HG02885 (cell line): Measurements from ENCODE around the gene GPA33.

Experiments
- ATAC-seq: cut with Tn5 transposase; IDR thresholded peaks from one replicate; pipeline ENCODE4 v1.9.1; 2021; ENCODE audit warnings: mild to moderate bottlenecking; ENCODE audit not compliant: unreplicated experiment, poor library complexity

Gene GPA33

DNA sequence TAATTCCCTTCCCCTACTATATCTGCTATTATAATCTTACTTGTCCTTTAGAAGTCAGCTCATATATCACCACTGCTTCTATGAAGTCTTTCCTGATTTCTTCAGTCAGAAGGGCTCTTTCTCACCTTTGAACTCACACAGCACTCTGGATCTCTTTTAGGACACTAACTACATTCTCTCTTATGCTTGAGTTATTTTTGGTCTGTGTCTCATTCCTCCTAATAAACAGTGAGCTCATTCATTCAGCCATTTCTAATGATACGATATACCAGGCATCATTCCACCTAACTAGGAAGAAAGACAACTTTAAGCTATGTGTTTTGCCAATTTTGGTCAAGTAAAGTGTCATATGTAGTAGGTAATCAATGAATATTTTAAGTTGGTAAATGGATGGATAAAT lies 2.5 kb upstream of the GPA33 start:
- no peak for ATAC-seq

DNA sequence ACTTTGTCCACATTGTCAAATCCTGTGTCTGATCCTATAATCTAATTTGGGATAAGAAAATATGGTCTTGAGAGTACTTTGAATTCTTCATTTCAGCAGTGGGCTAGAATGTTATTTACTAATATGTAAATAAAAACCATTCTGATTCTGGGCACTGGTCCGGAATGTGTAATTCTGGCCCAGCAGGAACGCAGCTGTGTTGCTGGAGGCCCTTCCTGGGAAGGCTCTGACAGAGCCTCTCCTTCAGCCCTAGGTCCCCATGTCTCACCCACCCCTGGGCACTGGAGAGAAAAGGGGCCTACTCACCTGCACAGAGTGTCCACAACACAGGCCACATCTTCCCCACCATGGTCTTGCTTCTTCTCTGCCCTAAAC lies 251 bp downstream of the GPA33 start:
- ATAC-seq = no peak

DNA sequence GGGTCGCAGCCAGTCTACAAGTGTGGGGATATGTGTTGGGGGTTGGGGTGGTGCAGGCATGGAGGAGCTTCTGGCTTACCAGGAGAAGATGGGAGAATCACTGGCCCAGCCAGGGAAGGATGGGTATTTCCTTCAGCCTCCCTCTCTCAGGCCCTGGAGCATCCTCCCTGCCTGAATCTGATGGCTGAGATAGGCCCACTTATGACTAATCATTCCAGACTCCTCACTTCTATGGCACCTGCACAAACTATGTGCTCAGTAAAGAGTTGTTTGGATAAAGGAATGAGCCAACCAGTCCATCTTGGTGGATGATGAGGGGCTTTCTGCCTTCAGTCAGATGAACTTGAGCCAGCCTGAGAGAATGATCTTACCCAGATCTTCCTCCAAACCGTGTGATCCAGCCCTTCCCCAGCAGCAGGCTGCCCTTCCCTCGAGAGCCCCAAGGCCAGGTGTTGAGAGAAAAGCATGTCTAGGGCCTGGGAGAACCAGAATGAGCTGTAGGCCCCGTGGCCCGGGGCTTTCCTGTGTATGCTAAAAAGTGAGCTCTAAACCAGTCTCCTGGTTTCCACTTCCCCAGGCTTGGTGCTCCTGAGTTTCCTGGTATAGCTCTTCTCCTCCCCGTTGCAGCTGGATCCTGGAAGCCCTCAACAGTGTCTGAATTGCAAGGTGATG lies 1.3 kb downstream of the GPA33 start:
- no peak for ATAC-seq

DNA sequence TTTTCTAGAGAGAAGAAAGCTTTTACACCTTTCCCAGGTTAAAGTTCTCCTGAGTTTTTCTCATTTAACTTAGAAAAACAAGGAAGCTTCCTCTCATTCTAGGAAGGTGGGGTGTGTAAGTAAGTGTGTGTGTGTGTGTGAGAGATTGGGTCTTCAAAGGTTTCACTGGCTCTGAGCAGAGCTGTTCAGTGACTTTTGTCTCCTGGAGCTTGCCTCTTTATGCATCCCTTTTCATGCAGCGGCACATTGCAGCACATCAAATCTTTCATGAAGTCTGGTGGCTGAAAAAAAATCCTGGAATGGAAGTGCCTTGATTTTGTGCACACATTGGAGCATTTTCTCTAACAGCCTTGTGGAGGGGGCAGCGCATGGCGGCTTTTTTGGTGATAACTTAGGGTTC lies 3.4 kb downstream of the GPA33 start:
- ATAC-seq = no peak

DNA sequence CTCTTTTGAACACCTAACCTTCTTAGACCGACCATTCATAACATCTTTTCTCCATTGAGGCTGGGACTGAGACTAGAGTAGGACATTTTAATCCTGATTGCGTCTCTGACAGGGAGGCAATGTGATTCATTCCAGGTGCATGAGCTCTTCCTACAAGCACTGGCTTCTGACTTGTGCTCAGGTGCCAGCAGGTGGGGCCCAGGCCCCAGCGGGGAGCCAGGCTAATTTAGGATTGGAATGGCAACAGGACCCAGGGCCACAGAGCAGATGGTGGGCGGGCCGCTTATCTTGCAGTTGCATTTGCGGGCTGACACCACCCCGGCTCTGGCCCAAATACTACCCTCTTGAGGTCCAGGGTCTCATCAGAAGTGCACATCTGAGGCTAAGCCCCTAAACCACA lies 4.1 kb downstream of the GPA33 start:
- ATAC-seq = no peak

DNA sequence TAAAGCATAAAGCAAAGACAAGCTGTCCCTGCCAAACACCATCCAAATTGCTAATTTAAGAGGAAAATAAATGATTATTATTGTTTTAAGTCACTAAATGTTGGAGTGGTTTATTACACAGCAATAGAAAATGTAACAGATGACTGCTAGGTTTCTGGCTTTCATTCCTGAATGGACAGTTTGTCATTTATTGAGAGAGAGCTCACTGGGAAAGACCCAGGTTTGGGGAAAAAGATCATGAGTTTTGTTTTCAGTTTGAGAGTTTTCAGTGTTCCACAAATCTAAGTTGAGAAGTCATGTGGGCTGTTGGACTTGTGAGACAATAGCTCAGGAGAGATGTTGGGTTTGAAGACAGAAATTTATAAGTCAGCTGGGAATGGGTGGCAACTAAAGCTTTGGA lies 5.4 kb downstream of the GPA33 start:
- ATAC-seq = no peak

DNA sequence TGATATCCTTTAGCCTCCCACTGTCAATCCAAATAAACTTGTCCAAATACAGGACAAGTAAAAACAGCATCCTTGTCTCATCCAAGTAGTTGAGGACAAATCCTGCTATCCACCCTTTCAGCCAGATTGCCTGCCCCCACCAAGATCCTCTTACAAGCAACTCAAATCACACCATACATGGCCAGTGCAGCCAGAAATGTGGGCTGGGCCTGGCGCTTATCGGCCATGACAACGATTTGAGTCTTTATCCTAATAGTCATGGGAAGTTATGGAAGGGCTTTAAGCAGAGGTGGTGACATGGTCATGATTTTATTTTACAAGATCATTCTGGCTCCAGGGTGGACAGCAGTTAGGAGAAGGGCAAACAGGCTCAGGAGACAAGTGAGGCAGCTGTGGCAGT lies 6.3 kb downstream of the GPA33 start:
- ATAC-seq = no peak

DNA sequence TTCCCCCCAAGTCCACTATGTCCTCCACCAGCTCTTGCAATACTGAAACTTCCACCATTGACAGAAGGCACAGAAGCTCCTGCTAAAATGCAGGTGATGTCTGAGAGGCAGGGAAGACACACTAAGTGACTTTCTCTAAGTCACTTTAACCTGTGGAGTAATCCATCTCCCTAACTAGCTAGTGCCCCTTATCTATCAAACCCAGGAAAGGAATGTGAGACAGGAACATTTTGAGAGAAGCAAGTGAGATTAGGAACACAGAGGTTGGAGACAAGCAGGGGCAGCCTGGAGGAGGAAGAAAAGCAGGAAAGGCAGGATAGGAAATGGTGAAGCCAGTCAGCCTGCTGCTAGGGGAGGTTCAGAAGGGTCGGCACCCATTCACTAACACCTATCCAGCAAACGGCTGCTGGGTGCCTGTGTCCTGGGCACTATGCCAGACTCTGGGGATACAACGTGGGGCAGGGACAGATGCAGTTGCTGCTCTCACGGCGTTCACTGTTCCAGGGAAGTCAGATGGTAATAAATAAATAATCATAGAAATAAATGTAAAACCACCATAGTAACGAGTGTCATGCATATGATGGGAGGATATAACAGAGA lies 7.0 kb downstream of the GPA33 start:
- no peak for ATAC-seq

DNA sequence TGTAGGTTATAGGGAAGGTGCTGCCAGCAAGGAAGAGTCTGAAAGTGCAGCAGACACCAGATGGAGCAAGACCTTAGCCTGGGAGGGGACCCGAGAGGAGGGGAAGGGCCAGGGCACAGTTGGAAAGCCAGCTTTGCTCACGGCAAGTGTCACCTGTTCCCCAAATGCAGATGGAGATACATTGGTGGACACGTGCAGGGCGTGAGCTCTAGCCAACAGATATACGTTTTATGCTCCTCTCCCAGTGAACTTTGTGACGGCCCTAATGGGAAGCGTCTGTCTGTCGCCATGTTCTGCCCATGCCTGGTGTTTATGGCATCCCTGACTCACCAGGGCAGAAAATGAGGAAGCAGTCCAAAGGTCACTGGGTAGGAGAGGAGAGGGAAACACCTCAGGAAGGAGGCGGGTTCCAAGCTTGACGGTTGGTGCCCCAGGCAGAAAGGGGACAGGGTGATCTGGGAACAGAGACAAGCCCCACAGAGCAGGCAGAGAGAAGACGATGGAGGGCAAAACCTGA lies 7.6 kb downstream of the GPA33 start:
- ATAC-seq = no peak

DNA sequence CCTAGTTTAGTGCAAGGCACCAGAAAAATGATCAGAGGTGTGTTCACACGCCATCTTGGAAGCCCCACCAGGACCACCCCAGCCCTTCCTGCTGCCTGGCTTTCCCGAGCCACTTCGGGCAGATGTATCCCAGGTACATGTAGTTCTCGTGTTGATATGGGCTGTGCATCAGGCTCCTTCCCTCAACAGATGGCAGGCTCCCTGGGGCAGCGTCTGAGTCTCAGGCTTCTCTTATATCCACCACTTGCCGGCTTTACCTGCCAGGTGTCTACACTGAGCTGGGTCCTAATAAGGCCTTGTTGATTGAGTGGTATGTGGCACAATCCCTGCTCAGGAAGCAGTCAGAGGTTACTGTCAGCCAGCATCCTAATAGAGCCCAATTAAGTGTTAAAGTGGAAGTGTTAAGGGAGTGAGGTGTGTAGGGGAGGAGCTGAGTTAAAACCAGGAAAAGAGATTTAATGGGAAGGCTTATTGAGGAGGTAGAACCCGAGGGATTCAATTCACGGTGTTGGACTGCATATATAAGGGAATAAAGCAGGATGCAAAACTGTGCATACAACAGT lies 8.5 kb downstream of the GPA33 start:
- no peak for ATAC-seq

DNA sequence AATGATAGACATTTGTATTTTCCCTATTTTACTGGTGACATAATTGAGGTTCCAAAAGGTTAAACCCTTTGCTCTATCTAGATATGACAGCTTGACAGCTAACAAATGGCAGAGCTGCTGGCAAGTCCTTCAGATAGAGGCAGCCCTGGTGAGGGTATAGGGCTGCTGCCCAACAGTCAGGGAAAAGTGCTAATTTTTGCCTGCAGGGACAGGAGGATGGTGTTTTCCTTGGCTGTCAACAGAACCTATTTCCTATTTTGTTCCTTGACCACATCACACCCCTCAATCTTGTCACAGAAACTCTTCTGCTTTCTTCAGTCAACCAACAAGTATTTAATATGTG lies 12.3 kb downstream of the GPA33 start:
- no peak for ATAC-seq

DNA sequence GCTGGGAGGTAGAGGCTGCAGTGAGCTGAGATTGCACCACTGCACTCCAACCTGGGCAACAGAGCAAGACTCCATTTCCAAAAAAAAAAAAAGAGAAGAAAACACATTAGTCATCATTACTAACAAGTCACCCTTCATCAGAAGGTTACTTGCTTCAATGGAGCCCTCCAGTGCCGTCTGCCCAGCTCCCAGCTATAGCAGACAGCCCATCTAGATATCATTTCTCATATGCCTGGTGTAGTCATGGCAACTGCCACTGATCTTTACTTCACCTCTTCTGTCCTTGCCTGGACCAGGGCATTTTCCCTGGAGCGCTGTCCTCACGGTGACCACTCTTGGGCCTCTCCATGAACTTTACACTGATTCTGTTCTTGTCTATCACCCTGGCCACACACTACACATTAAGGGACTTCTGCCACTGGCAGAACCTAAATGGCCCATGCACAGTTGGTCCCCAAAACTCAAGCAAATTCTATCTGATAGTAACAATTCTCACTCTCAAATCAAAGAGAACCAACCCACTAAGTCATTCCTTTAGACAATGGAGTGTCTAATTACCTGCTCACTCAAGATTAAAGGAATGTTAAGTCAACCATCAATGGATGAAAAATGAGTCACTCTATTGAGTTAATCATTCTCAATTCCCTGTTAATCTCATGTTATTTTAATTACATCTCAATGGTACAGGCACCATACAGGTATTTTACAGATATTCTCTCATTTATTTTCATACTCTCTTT lies 12.9 kb downstream of the GPA33 start:
- ATAC-seq = no peak

DNA sequence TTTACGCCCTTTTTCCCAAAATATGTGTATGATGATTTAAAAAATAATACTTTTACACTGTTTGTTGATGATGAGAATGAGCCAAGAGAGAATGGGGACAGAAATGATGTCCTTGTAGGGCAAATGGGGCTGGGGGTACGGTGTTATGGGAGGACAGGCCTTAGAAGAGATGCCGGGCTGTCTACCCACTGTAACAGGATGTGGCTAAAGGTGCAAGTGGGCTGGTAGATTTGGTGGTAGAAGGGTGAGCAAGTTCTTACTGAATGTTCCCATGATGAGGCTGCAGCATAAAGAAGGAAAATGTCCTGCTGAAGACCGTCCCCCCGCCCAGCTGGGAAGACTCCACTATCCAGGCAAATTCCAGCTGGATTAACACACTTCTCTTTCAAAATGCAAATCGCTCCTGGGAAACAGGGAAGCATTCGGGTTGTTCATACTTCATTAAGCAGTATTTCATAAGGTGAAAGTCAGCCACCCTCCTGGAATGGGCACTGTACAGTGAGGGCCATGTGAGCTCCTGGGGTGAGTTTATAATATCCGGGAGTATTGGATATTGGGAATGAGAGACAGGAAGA lies 14.0 kb downstream of the GPA33 start:
- ATAC-seq = no peak

DNA sequence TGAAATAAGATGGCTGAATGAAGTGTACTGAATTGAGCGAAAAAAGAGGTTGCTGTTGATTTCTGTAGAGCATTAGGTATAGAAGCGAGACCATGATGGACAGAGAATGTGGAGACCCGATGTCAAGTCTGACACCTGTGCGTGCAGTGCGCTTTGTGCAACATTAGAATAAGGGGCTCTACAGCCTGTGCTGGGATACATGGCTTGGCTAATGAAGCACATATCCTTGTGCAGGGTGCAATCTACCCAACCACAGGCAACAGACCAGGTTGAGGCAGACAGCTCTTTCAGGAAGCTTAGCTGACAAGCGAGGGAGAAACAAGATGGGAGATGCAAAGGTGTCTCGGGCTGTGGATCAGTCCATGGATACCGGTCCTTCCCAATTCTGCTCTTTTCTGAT lies 18.9 kb downstream of the GPA33 start:
- ATAC-seq = no peak

DNA sequence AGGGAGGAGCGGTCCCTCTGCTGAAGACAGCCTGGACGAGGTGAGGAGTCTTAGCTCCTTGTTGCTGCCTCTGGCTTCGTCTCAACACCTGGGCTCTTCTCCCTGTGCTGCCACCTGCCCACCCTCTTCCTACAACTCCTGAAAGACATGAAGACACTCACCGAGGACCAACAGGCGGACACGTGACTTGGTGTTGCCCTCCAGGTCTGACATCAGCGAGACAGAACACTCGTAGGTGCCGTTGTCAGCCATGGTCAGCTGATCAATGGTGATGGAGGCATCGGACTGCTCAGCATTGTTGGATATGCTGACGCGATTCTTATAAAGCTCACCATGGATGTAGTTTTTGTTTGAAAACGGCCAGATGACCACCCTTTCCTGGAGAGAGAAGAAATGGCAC lies 21.4 kb downstream of the GPA33 start:
- ATAC-seq = no peak

DNA sequence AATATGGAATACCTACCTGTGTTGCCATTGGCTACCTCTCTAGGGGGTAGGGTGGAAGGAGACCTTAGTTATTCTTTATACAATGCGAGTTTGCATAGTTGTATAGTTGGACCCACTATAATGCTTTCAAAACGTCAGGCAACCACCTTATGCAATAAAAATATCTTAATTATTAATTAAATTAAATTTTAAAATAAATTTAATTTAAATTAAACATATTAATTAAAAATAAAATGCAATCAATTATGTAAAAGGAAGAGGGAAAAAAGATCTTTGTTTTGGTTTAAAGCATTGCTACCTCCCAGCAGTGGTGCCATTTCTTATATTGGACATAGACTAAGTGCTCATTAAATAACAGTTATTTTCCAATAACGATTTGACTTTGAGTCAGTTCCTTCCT lies 22.3 kb downstream of the GPA33 start:
- no peak for ATAC-seq

DNA sequence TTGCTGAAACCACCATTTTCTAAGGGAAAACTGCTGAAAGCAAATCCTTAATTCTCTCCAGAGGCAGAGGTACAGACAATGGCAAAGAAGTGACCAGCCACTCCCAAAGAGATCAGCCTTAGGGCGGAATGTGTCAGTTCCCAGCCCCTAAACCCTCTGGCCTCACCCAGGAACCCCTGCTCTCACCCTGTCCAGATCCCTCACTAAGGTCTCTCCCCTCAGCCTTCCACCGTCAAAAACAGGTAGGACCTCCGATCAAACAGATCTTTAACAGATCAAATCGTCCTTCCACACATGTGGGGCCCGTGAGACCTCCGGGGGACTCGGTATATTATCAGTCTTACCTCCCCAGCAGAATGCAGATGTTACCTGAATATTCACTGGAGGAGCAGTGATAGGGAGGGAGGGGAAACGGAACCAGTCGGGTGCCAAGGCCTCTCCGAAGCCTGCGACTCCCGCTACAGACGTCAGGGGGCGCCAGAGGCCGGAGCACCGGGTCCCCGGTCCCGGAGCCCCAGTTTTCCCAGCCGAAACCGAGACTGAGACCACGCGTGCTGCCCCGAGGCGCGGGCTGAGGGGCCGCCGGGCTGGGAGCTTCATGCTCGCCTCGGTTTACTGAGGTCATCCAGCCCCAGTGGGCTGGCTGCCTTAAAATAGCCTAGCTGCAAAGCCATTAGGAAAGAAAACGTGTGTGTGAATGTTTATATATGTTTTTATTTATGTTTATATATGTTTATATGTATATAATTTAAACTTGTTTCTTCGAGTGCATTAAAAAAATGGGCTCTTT lies 23.6 kb downstream of the GPA33 start:
- ATAC-seq = peak; percentile 88

DNA sequence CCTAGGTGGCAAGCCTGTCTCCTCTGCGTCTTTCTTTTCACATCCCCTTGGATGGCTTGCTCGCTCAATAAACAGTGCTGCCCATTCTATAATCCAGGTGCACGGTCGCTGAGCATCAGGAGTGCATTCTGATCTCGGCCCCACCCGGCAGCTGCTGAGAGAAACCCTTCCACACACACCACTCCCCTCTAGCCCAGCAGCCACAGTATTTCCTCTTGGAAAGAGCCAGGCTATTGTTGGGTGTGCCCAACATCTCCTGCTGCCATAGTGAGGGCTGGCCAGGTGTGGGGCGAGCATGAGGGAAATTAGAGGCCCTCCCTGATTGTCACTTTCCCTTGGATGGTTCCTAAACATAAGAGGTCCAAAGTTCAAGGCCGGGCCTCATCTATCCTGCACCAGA lies 24.7 kb downstream of the GPA33 start:
- ATAC-seq = no peak

DNA sequence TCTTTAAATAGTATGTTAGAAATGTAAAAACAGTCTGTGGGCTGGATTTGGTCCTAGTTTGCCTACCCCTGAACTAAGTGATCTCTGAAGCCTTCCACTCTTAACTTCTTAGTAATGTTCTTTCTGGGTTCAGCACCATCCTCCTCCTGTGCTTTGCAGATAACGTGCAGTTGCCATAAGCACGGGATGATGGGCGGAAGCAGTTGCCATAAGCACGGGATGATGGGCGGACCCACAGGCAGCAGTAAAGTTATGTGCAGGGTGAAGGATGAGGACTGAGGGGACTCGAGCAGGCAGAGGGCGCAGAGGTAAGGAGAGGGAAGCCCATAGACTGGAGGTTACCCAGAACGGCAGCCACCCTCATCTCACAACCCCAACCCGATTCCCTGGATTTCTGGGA lies 25.6 kb downstream of the GPA33 start:
- no peak for ATAC-seq

DNA sequence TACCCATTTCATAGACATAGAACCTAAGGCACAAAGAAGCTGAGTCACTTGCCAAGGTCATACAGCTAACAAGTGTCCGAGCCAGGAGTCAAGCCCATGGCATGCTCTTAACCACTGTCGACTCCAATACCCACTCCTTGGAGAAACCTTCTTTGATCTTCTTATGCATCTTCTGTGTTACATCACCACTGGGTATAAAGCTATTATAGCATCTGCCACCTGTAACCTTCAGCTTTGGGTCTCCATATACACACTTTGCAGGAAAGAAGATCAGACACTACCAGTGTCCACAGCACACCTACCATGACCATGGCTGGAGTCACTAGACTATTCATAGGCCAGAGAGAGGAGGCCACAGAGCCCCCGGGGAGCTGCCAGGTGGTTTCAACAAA lies 29.1 kb downstream of the GPA33 start:
- no peak for ATAC-seq
